ENCODE results near the gene KCNQ4.

The KCNQ4 gene

GRCh38 chr1:40769815-40770214, 13.8 kb upstream of the KCNQ4 start:
- TF ChIP-seq, protein P1, sequence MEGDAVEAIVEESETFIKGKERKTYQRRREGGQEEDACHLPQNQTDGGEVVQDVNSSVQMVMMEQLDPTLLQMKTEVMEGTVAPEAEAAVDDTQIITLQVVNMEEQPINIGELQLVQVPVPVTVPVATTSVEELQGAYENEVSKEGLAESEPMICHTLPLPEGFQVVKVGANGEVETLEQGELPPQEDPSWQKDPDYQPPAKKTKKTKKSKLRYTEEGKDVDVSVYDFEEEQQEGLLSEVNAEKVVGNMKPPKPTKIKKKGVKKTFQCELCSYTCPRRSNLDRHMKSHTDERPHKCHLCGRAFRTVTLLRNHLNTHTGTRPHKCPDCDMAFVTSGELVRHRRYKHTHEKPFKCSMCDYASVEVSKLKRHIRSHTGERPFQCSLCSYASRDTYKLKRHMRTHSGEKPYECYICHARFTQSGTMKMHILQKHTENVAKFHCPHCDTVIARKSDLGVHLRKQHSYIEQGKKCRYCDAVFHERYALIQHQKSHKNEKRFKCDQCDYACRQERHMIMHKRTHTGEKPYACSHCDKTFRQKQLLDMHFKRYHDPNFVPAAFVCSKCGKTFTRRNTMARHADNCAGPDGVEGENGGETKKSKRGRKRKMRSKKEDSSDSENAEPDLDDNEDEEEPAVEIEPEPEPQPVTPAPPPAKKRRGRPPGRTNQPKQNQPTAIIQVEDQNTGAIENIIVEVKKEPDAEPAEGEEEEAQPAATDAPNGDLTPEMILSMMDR (IDR thresholded peaks at IDR 0.05; ENCODE audit: borderline replicate concordance, insufficient read depth, low read depth, low read length): 0 out of 2 replicates have a peak, but pooled peaks have one; percentile 4
- no peak overlapping the region for H3K4me3 ChIP-seq (ENCODE audit: low read depth, low read length)

GRCh38 chr1:40770296-40771070, 13.1 kb upstream of the KCNQ4 start:
- H3K4me3 ChIP-seq (ENCODE audit: low read depth, low read length): no peak overlapping the region
- TF ChIP-seq, protein P1 (IDR thresholded peaks at IDR 0.05; ENCODE audit: borderline replicate concordance, insufficient read depth, low read depth, low read length): no peak

GRCh38 chr1:40772146-40772955, 11.2 kb upstream of the KCNQ4 start:
- TF ChIP-seq, protein P1 (IDR thresholded peaks at IDR 0.05; ENCODE audit: borderline replicate concordance, insufficient read depth, low read depth, low read length): no peak

GRCh38 chr1:40773748-40774265, 9.8 kb upstream of the KCNQ4 start:
- TF ChIP-seq, protein P1 (IDR thresholded peaks at IDR 0.05; ENCODE audit: borderline replicate concordance, insufficient read depth, low read depth, low read length): no peak
- no peak overlapping the region for H3K4me3 ChIP-seq (ENCODE audit: low read depth, low read length)

More at GRCh38 chr1:40772146-40772955, 11.2 kb upstream of the KCNQ4 start:
- no peak overlapping the region for H3K4me3 ChIP-seq (ENCODE audit: low read depth, low read length)

GRCh38 chr1:40774266-40774998, 9.2 kb upstream of the KCNQ4 start:
- TF ChIP-seq, protein P1 (IDR thresholded peaks at IDR 0.05; ENCODE audit: borderline replicate concordance, insufficient read depth, low read depth, low read length): peak; percentile 89
- H3K4me3 ChIP-seq (ENCODE audit: low read depth, low read length): no peak overlapping the region

- no peak overlapping the region for H3K4me3 ChIP-seq (ENCODE audit: low read depth, low read length)
- TF ChIP-seq, protein P1 (IDR thresholded peaks at IDR 0.05; ENCODE audit: borderline replicate concordance, insufficient read depth, low read depth, low read length): no peak
Observed at GRCh38 chr1:40776236-40777072, 7.1 kb upstream of the KCNQ4 start.

Data from GM12875 (cell line).